ENCODE data around the gene WDR1. TPM values are rescaled to one million over a fixed set of nuclear protein-coding genes. Genes with fewer than 3 reads are reported as not detected.

The WDR1 gene
- total RNA-seq, 1 experiment from 2014 or later: 223 TPM

DNA sequence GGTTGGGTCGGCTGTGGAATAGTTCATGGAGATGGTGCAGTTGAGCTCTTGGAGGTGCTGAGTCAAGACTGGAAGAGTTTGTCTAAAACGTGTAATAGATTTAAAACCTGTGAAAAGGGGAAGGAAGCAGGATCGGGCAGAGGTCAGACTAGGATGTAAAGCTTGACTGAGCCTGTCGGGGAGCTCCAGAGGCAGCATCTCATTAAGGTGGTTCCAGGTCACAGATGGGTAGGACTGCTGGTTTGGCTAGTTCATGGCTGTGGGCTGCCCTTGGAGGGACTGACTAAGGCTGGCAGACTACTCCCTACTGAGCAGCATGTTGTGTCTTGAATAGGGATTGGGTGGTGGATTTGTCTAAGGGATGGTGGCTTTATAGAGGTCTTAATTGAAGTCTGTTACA, 28.4 kb upstream of the WDR1 start:
- BruUV-seq (replicated peaks): no TSS peak
- Histone ChIP-seq H3K4me2 (ENCODE audit: low read length) (no peak overlapping the region), H3K4me3 (replicated peaks in 1 of 2; ENCODE audit: low read depth in 1 of 2, low read length in 2 of 2) (no peak overlapping the region), H3K79me2 (ENCODE audit: insufficient read depth, low read length) (no peaks in the 10 kb centered on the region), H3K36me3 (ENCODE audit: control insufficient read depth in 1 of 2, insufficient read depth in 2 of 2, low read length in 2 of 2) (no peaks in the 10 kb centered on the region), H3K9ac (ENCODE audit: low read length) (no peak overlapping the region), H3K27ac (ENCODE audit: low read depth, low read length) (no peak overlapping the region), H3K27me3 (ENCODE audit: insufficient read depth, low read length) (peaks cover 33% of the 10 kb centered on the region), H2AFZ (ENCODE audit: low read depth, low read length, poor library complexity, severe bottlenecking) (no peak overlapping the region), H3K9me3 (ENCODE audit: control insufficient read depth in 1 of 2, insufficient read depth in 1 of 2, low read depth in 1 of 2, low read length in 2 of 2) (no peaks in the 10 kb centered on the region), H3K4me1 (ENCODE audit: control insufficient read depth in 1 of 2, insufficient read depth in 2 of 2, low read length in 2 of 2) (no peaks in the 10 kb centered on the region), H4K20me1 (ENCODE audit: insufficient read depth) (no peaks in the 10 kb centered on the region), H3K9me2 (ENCODE audit: insufficient read depth) (no peaks in the 10 kb centered on the region)
- CTCF ChIA-PET: interaction anchor here (1.6 kb wide), 1 partner anchor 13 kb away, joined by 4 read pairs; no protein-coding TSS in a partner anchor
- RAD21 ChIA-PET (ENCODE audit: low non-redundant PET in 1 of 2, low total read pairs in 2 of 2, uncharacterized antibody in 2 of 2, unreplicated experiment in 2 of 2): no interaction called here
- TF ChIP-seq SP1 (IDR thresholded peaks at IDR 0.05; ENCODE audit: low read depth): no peak
- no peak for TF ChIP-seq CTCF (IDR thresholded peaks at IDR 0.05 in 2 of 3, conservative IDR thresholded peaks at IDR 0.05 in 1 of 3; ENCODE audit: borderline replicate concordance in 1 of 3, insufficient read depth in 1 of 3, low read depth in 2 of 3, low read length in 2 of 3)
- no peak for TF ChIP-seq CEBPB (IDR thresholded peaks at IDR 0.05; ENCODE audit: low read depth)
- no peak for TF ChIP-seq ZFX (IDR thresholded peaks at IDR 0.05)
- TF ChIP-seq SIN3A (IDR thresholded peaks at IDR 0.05; ENCODE audit: low read depth): no peak
- no peak for ATAC-seq
- intact Hi-C loops (cut with micrococcal nuclease): no loop called here
- DNase-seq (ENCODE audit: low read depth, low spot score): no peak
- POLR2A ChIA-PET: no interaction called here

DNA sequence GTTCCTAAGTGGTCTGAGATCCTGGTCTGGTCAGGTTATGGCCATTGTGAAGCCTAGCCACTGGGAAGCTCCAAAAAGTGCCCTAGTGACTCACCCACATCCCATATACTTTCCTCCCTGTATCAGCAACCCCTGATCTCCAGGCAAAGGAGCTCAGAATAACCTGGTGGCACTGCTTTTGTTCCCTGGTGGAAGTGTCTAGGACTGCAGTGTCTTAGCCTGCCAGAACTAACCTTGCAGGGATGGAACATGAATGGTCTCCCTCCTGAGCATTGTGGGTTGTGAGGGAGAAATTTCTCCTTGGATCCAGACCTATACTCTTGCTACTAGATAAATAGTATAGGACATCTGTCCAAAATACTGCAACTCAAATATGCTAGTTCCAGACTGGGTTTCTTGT, 27.9 kb upstream of the WDR1 start:
- intact Hi-C loops (cut with micrococcal nuclease): no loop called here
- ChIA-PET CTCF (interaction anchor here (1.6 kb wide), 1 partner anchor 13 kb away, joined by 4 read pairs; no protein-coding TSS in a partner anchor), POLR2A (interaction anchor here (1.1 kb wide), 1 partner anchor 27 kb away, joined by 4 read pairs; no protein-coding TSS in a partner anchor), RAD21 (ENCODE audit: low non-redundant PET in 1 of 2, low total read pairs in 2 of 2, uncharacterized antibody in 2 of 2, unreplicated experiment in 2 of 2) (no interaction called here)
- Histone ChIP-seq H3K9me3 (ENCODE audit: control insufficient read depth in 1 of 2, insufficient read depth in 1 of 2, low read depth in 1 of 2, low read length in 2 of 2) (no peaks in the 10 kb centered on the region), H4K20me1 (ENCODE audit: insufficient read depth) (no peaks in the 10 kb centered on the region), H3K4me2 (ENCODE audit: low read length) (no peak overlapping the region), H3K27ac (ENCODE audit: low read depth, low read length) (no peak overlapping the region), H3K4me1 (ENCODE audit: control insufficient read depth in 1 of 2, insufficient read depth in 2 of 2, low read length in 2 of 2) (no peaks in the 10 kb centered on the region), H2AFZ (ENCODE audit: low read depth, low read length, poor library complexity, severe bottlenecking) (no peak overlapping the region), H3K4me3 (replicated peaks in 1 of 2; ENCODE audit: low read depth in 1 of 2, low read length in 2 of 2) (no peak overlapping the region), H3K9me2 (ENCODE audit: insufficient read depth) (no peaks in the 10 kb centered on the region), H3K9ac (ENCODE audit: low read length) (no peak overlapping the region), H3K36me3 (ENCODE audit: control insufficient read depth in 1 of 2, insufficient read depth in 2 of 2, low read length in 2 of 2) (no peaks in the 10 kb centered on the region), H3K79me2 (ENCODE audit: insufficient read depth, low read length) (no peaks in the 10 kb centered on the region), H3K27me3 (ENCODE audit: insufficient read depth, low read length) (peaks cover 33% of the 10 kb centered on the region)
- ATAC-seq (peak; percentile 50; the same call in 1 of the 2 replicates), DNase-seq (ENCODE audit: low read depth, low spot score) (no peak)
- no peak for TF ChIP-seq CEBPB (IDR thresholded peaks at IDR 0.05; ENCODE audit: low read depth)
- 0 out of 6 replicates have a peak, but pooled peaks of 1 of the 3 experiments have one; percentile 7 for TF ChIP-seq CTCF (IDR thresholded peaks at IDR 0.05 in 2 of 3, conservative IDR thresholded peaks at IDR 0.05 in 1 of 3; ENCODE audit: borderline replicate concordance in 1 of 3, insufficient read depth in 1 of 3, low read depth in 2 of 3, low read length in 2 of 3)
- BruUV-seq (replicated peaks): no TSS peak
